GM19239 (cell line): ENCODE results near the gene CCKAR.
A peak's percentile ranks its signal among the peaks of the same experiment; 100 is the strongest.

Source experiments
- DNase-seq: peaks from one replicate; pipeline ENCODE4 v3.0.0; 2011; ENCODE audit warnings: low spot score; ENCODE audit not compliant: insufficient read length
- FAIRE-seq: peaks from 2 replicates; lab custom pipeline; 2011; peaks lifted over from hg19 to GRCh38; lab: Jason Lieb, UNC

CCKAR gene

GRCh38 chr4:26463386-26463785 lies 26.9 kb downstream of the CCKAR start:
- FAIRE-seq (no peak), DNase-seq (no peak)

GRCh38 chr4:26462874-26463273 lies 27.4 kb downstream of the CCKAR start:
- no peak for FAIRE-seq

GRCh38 chr4:26459756-26460530 lies 30.3 kb downstream of the CCKAR start:
- no peak for DNase-seq
- no peak for FAIRE-seq

More at GRCh38 chr4:26462874-26463273, 27.4 kb downstream of the CCKAR start:
- no peak for DNase-seq

- peak; percentile 40 for DNase-seq
- FAIRE-seq, result peak; percentile 89
Observed at GRCh38 chr4:26459054-26459755, 31.1 kb downstream of the CCKAR start.

- no peak for DNase-seq
- FAIRE-seq, result no peak
Observed at GRCh38 chr4:26458157-26458561, 32.1 kb downstream of the CCKAR start.

- no peak for FAIRE-seq
Observed at GRCh38 chr4:26457412-26457811, 32.9 kb downstream of the CCKAR start.

GRCh38 chr4:26455571-26455970 lies 34.7 kb downstream of the CCKAR start:
- DNase-seq (no peak), FAIRE-seq (no peak)

More at GRCh38 chr4:26457412-26457811, 32.9 kb downstream of the CCKAR start:
- DNase-seq, result no peak

GRCh38 chr4:26454961-26455360 lies 35.3 kb downstream of the CCKAR start:
- DNase-seq, result no peak

GRCh38 chr4:26452565-26453531 lies 37.4 kb downstream of the CCKAR start:
- no peak for DNase-seq
- no peak for FAIRE-seq

More at GRCh38 chr4:26454961-26455360, 35.3 kb downstream of the CCKAR start:
- no peak for FAIRE-seq

- FAIRE-seq (no peak), DNase-seq (no peak)
Observed at GRCh38 chr4:26451597-26451996, 38.7 kb downstream of the CCKAR start.

- DNase-seq, result no peak
- no peak for FAIRE-seq
Observed at GRCh38 chr4:26450418-26450817, 39.9 kb downstream of the CCKAR start.

GRCh38 chr4:26447378-26447777 lies 42.9 kb downstream of the CCKAR start:
- FAIRE-seq, result no peak
- no peak for DNase-seq

- FAIRE-seq (no peak), DNase-seq (no peak)
Observed at GRCh38 chr4:26441771-26442170, 48.5 kb downstream of the CCKAR start.

- FAIRE-seq (no peak), DNase-seq (no peak)
Observed at GRCh38 chr4:26441102-26441501, 49.2 kb downstream of the CCKAR start.

GRCh38 chr4:26434030-26434639 lies 56.1 kb downstream of the CCKAR start:
- no peak for DNase-seq
- no peak for FAIRE-seq

- DNase-seq, result no peak
- no peak for FAIRE-seq
Observed at GRCh38 chr4:26433556-26433955, 56.7 kb downstream of the CCKAR start.

- DNase-seq (no peak), FAIRE-seq (no peak)
Observed at GRCh38 chr4:26432419-26432818, 57.9 kb downstream of the CCKAR start.

- FAIRE-seq (no peak), DNase-seq (no peak)
Observed at GRCh38 chr4:26431461-26432180, 58.7 kb downstream of the CCKAR start.
